OCI-LY7 (cell line): Measurements from ENCODE around the gene SPDL1. TPM values are rescaled to one million over a fixed set of nuclear protein-coding genes. Genes with fewer than 3 reads are reported as not detected.

Experiments used
- BruUV-seq: library from RNA; stranded (reverse); fragments of 400-500 nt; replicated peaks from 2 replicates; lab custom pipeline; 2021; lab: Mats Ljungman, UMichigan
- CTCF ChIA-PET: fragments of 300-600 bp; sonication (Branson Sonifier 250); formaldehyde crosslinking; loops from one replicate; lab custom pipeline; 2022; ENCODE audit warnings: antibody characterized with exemption; ENCODE audit not compliant: unreplicated experiment; lab: Charles Lee
- POLR2A ChIA-PET: fragments of 300-600 bp; sonication (Branson Sonifier 250); formaldehyde crosslinking; loops from one replicate; lab custom pipeline; 2022; ENCODE audit warnings: antibody characterized with exemption; lab: Charles Lee
- DNase-seq: peaks from one replicate; pipeline ENCODE4 v3.0.0-alpha.2; 2015; ENCODE audit warnings: low spot score
- H2AFZ ChIP-seq: fragments of 200-600 bp; sonication (generic), shearing (Covaris generic); 2 replicates; pipeline ENCODE4 v1.6.1; 2014; ENCODE audit warnings: mild to moderate bottlenecking, antibody characterized with exemption, low read length, moderate library complexity
- H3K27ac ChIP-seq: fragments of 200-600 bp; sonication (generic); 2 replicates; pipeline ENCODE4 v1.5.1; 2014; ENCODE audit warnings: mixed run types, low read depth, mild to moderate bottlenecking, moderate library complexity, low read length, inconsistent platforms; ENCODE audit not compliant: poor library complexity, severe bottlenecking
- H3K36me3 ChIP-seq: fragments of 200-600 bp; sonication (generic); 2 replicates; pipeline ENCODE4 v1.6.1; 2014; ENCODE audit warnings: mild to moderate bottlenecking, antibody characterized with exemption, low read length, moderate library complexity, mixed read lengths; ENCODE audit not compliant: insufficient read depth
- H3K4me1 ChIP-seq: fragments of 200-600 bp; sonication (generic); 2 replicates; pipeline ENCODE4 v1.5.1; 2014; ENCODE audit warnings: mild to moderate bottlenecking, low read length; ENCODE audit not compliant: insufficient read depth, poor library complexity, severe bottlenecking
- H3K4me2 ChIP-seq: fragments of 200-600 bp; sonication (generic); 2 replicates; pipeline ENCODE4 v1.6.1; 2014; ENCODE audit warnings: mild to moderate bottlenecking, low read length
- H3K4me3 ChIP-seq: fragments of 200-600 bp; sonication (generic); 2 replicates; pipeline ENCODE4 v1.5.1; 2014; ENCODE audit warnings: mild to moderate bottlenecking, low read depth, low read length; ENCODE audit not compliant: poor library complexity, severe bottlenecking
- H3K79me2 ChIP-seq: fragments of 200-600 bp; sonication (generic); 2 replicates; pipeline ENCODE4 v1.6.1; 2016; ENCODE audit warnings: low read depth, mild to moderate bottlenecking, low read length, moderate library complexity, mixed read lengths; ENCODE audit not compliant: insufficient read depth
- H3K9me2 ChIP-seq: fragments of 200-600 bp; sonication (generic); 2 replicates; pipeline ENCODE4 v1.6.1; 2016; ENCODE audit warnings: mild to moderate bottlenecking, low read length, mixed read lengths; ENCODE audit not compliant: insufficient read depth
- H3K9me3 ChIP-seq: fragments of 200-600 bp; sonication (generic); 2 replicates; pipeline ENCODE4 v1.6.1; 2014; ENCODE audit warnings: mild to moderate bottlenecking, mixed run types, low read length, mixed read lengths
- H4K20me1 ChIP-seq: fragments of 200-600 bp; sonication (generic); 2 replicates; pipeline ENCODE4 v1.6.1; 2014; ENCODE audit warnings: mild to moderate bottlenecking, antibody characterized with exemption, low read length, moderate library complexity, mixed read lengths; ENCODE audit not compliant: insufficient read depth
- CTCF ChIP-seq: fragments of 200-600 bp; sonication (generic); conservative IDR thresholded peaks from 2 replicates; pipeline ENCODE4 v1.5.1; 2014; ENCODE audit warnings: mild to moderate bottlenecking, antibody characterized with exemption, low read length, moderate library complexity, mixed read lengths
- EZH2phosphoT487 ChIP-seq: fragments of 200-600 bp; sonication (generic); IDR thresholded peaks from 2 replicates; pipeline ENCODE4 v1.6.1; 2018; ENCODE audit warnings: low read depth, borderline replicate concordance, mild to moderate bottlenecking, mixed run types, antibody characterized with exemption, low read length, moderate library complexity, mixed read lengths
- intact Hi-C: fragments of 100-400 bp; cut with micrococcal nuclease; formaldehyde crosslinking; loops from one replicate; pipeline ENCODE4 v1.10.0; 2022; ENCODE audit not compliant: unreplicated experiment
- small RNA-seq: library from RNA; depleted of rRNA; stranded (forward); fragments of <200 nt; gene quantifications from one replicate; pipeline ENCODE3, GENCODE V24; 2014
- total RNA-seq, 2 experiments: library from RNA; depleted of rRNA in 1 of 2; stranded (reverse); fragments of >200 nt in 1 of 2; shearing (Covaris generic) in 1 of 2; gene quantifications; 2 replicates each; pipeline ENCODE4 v1.2.3, GENCODE V29; 2014 to 2022

SPDL1 gene
- total RNA-seq, 2 experiments from 2014 or later: 27.4 to 65.9 TPM

- Histone ChIP-seq H3K27ac (no peak overlapping the region), H3K4me1 (peaks cover 44% of the 10 kb centered on the region), H3K4me3 (no peak overlapping the region), H3K79me2 (peaks cover 71% of the 10 kb centered on the region), H3K36me3 (peaks cover 90% of the 10 kb centered on the region), H3K4me2 (no peak overlapping the region), H3K9me2 (no peaks in the 10 kb centered on the region), H4K20me1 (peaks cover 24% of the 10 kb centered on the region; the same call in 1 of the 2 replicates), H2AFZ (no peak overlapping the region), H3K9me3 (no peaks in the 10 kb centered on the region)
- BruUV-seq: no TSS peak
- no peak for DNase-seq
- CTCF ChIA-PET: no interaction called here
- POLR2A ChIA-PET: no interaction called here
- intact Hi-C loops: no loop called here
- TF ChIP-seq EZH2phosphoT487: no peak
- no peak for TF ChIP-seq CTCF
Measured at GRCh38 chr5:169652057-169652456, 68.5 kb downstream of the SPDL1 start.

GRCh38 chr5:169653091-169653490 lies 69.5 kb downstream of the SPDL1 start:
- DNase-seq: no peak
- ChIA-PET POLR2A (no interaction called here), CTCF (no interaction called here)
- TF ChIP-seq EZH2phosphoT487 (no peak), CTCF (no peak)
- H3K4me2 ChIP-seq: no peak overlapping the region
- H3K9me3 ChIP-seq: no peaks in the 10 kb centered on the region
- H3K27ac ChIP-seq: no peak overlapping the region
- no peak overlapping the region for H2AFZ ChIP-seq
- H3K79me2 ChIP-seq: peaks cover 71% of the 10 kb centered on the region
- H3K9me2 ChIP-seq: no peaks in the 10 kb centered on the region
- intact Hi-C loops: no loop called here
- peaks cover 89% of the 10 kb centered on the region for H3K36me3 ChIP-seq
- peaks cover 20% of the 10 kb centered on the region for H4K20me1 ChIP-seq
- no TSS peak for BruUV-seq
- peaks cover 33% of the 10 kb centered on the region for H3K4me1 ChIP-seq
- H3K4me3 ChIP-seq: no peak overlapping the region

Small RNAs within 50 kb of the gene (small RNA-seq; reads per million reads assigned to genes)
- gene RNU6-477P: not detected

Other genes starting within 250 kb of the SPDL1 start
- gene DOCK2, start 53.5 kb downstream of the SPDL1 start, total RNA-seq (2014; rRNA removed; shearing (Covaris generic)): 159 and 161 TPM in 2 replicates
- gene DOCK2, start 53.5 kb downstream of the SPDL1 start, total RNA-seq (2022): 196 and 205 TPM in 2 replicates